SU-DHL-6 (cell line): ENCODE measurements around the gene SYNJ2.

ENCODE experiments used
- EZH2phosphoT487 ChIP-seq: fragments of 200-600 bp; sonication (generic), shearing (Covaris generic); conservative IDR thresholded peaks from 2 replicates; pipeline ENCODE4 v1.6.1; 2018; ENCODE audit warnings: mild to moderate bottlenecking, antibody characterized with exemption, low read length, moderate library complexity, mixed read lengths
- TF ChIP-seq, protein P1 (sequence below): fragments of 200-600 bp; sonication (generic); IDR thresholded peaks from one replicate; pipeline ENCODE4 v1.5.1; 2017; ENCODE audit warnings: antibody characterized with exemption, mild to moderate bottlenecking, low read length, moderate library complexity; ENCODE audit not compliant: insufficient read depth, poor library complexity, severe bottlenecking

DNA sequence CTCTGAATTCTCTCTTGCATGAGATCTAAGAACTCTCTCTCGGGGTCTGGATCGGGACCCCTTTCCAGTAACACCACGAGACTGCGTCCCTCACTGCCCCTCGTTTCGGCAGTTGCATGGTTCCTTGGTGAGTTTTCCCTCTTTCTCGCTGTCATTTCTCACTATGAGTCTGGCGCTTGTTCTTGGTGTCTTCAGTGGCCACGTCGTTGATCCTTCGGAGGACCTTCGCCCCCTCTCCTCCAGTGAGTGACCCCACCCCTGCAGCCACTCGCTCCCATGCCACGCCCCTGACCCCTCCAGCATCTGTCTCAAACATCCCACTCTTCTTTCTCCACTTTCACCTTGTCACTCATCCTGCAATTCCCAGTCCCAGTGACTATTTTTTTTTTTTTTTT is 23.0 kb downstream of the SYNJ2 start:
- TF ChIP-seq, protein P1, sequence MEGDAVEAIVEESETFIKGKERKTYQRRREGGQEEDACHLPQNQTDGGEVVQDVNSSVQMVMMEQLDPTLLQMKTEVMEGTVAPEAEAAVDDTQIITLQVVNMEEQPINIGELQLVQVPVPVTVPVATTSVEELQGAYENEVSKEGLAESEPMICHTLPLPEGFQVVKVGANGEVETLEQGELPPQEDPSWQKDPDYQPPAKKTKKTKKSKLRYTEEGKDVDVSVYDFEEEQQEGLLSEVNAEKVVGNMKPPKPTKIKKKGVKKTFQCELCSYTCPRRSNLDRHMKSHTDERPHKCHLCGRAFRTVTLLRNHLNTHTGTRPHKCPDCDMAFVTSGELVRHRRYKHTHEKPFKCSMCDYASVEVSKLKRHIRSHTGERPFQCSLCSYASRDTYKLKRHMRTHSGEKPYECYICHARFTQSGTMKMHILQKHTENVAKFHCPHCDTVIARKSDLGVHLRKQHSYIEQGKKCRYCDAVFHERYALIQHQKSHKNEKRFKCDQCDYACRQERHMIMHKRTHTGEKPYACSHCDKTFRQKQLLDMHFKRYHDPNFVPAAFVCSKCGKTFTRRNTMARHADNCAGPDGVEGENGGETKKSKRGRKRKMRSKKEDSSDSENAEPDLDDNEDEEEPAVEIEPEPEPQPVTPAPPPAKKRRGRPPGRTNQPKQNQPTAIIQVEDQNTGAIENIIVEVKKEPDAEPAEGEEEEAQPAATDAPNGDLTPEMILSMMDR, result no peak
- no peak for TF ChIP-seq EZH2phosphoT487
